Astrocyte of the spinal cord (primary cell): Measurements from ENCODE around the gene KRTAP10-11.

Experiments used
- DNase-seq: peaks from one replicate; pipeline ENCODE4 v3.0.0; 2011; ENCODE audit warnings: low read depth, low spot score
- H3K4me3 ChIP-seq: 2 replicates; pipeline ENCODE4 v1.5.1; 2011; ENCODE audit warnings: low read depth, mild to moderate bottlenecking, low read length, moderate library complexity
- in situ Hi-C: cut with HindIII; loops from 2 replicates; pipeline ENCODE4 v1.10.0; 2017; ENCODE audit warnings: low sequenced_read_pairs
- TF ChIP-seq, protein P1 (sequence below): IDR thresholded peaks from 2 replicates; pipeline ENCODE4 v1.5.1; 2012; ENCODE audit warnings: low read depth, mild to moderate bottlenecking, low read length, inconsistent platforms

KRTAP10-11 gene

DNA sequence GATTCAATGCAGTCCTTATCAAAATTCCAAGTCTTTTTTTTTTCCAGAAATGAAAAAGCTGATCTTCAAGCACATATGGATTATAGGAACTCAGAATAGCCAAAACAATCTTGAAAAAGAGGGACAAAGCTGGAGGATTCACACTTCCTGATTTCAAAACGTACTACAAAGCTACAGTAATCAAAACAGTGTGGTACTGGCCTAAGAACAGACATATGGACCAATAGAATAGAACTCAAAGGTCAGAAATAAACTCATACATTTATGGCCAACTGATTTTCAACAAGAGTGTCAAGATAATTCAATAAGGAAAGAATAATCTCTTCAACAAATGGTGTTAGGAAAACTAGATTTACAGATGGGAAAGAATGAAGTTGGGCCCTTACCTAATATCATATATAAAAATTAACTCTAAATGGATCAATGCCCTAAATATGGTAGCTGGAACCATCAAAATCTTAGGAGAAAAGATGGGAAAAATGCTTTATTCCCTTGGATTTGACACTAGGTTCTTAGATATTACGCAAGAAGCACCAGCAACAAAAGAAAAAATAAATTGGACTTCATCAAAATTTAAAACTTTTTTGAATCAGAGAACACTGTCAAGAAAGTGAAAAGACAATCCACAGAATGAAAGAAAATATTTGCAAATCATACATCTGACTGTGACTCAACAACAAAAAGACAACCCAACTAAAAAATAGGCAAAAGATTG is 46.7 kb downstream of the KRTAP10-11 start:
- H3K4me3 ChIP-seq = no peak overlapping the region
- no peak for DNase-seq
- in situ Hi-C loops = no loop called here
- TF ChIP-seq, protein P1, sequence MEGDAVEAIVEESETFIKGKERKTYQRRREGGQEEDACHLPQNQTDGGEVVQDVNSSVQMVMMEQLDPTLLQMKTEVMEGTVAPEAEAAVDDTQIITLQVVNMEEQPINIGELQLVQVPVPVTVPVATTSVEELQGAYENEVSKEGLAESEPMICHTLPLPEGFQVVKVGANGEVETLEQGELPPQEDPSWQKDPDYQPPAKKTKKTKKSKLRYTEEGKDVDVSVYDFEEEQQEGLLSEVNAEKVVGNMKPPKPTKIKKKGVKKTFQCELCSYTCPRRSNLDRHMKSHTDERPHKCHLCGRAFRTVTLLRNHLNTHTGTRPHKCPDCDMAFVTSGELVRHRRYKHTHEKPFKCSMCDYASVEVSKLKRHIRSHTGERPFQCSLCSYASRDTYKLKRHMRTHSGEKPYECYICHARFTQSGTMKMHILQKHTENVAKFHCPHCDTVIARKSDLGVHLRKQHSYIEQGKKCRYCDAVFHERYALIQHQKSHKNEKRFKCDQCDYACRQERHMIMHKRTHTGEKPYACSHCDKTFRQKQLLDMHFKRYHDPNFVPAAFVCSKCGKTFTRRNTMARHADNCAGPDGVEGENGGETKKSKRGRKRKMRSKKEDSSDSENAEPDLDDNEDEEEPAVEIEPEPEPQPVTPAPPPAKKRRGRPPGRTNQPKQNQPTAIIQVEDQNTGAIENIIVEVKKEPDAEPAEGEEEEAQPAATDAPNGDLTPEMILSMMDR = no peak

DNA sequence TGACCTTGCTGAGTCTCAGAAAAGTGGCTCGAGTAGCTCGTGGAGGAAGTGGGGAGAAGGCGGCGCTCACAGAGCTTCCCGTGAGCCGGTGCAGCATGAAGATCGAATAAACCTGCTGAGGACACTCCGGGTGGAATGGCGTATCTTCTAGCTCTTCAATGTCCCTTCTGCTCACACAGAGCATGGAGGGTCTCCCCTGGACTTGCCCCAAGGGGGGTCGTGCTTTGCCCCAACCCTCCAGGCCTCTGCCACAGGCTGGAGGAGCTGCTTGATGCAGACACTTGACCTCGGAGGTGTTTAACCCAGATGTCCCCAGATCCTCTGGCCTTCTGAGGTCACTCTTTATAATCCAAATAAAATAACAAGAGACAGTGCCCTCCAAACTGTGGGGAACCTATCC is 48.6 kb downstream of the KRTAP10-11 start:
- no peak for DNase-seq
- TF ChIP-seq, protein P1 = no peak
- no peak overlapping the region for H3K4me3 ChIP-seq
- in situ Hi-C loops = no loop called here

DNA sequence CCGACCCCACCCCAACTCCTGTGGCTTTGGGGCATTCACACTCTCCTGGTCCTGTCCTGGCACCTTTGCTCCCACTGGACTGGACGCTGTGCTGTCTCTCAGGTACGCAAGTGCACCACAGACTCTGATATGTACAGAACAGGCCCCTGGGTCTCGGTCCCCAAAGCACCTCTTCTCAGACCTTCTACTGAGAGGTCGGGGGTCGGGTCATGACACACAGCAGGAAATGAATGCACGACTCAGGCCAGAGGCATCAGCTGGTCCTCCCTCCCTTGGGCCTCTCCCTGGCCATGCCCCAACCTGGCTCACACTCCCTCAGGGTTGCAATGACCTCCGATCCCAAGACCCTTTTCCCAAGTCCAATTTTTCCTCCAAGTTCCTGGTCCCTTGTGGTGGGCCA is 49.0 kb downstream of the KRTAP10-11 start:
- in situ Hi-C loops = no loop called here
- TF ChIP-seq, protein P1 = no peak
- DNase-seq = no peak
- no peak overlapping the region for H3K4me3 ChIP-seq

DNA sequence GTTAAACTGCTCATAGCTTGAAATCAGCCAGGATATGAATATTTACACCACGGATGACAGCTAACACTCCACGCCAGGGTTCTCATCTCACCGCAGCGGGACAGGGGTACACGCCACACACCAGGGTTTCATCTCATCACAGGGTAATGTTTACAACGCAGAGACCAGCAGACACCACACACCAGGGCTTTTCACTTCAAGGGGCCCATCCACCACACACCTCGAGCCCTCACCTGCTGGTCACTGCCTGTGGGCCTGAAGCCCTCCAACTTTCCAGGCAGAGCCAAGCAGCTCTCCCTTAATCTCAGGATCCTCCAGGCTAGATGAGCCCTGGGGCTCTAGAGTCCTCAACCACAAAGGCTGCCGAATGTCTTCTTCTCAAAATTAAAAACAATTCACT is 49.4 kb downstream of the KRTAP10-11 start:
- TF ChIP-seq, protein P1 = no peak
- DNase-seq = no peak
- no peak overlapping the region for H3K4me3 ChIP-seq
- in situ Hi-C loops = no loop called here

DNA sequence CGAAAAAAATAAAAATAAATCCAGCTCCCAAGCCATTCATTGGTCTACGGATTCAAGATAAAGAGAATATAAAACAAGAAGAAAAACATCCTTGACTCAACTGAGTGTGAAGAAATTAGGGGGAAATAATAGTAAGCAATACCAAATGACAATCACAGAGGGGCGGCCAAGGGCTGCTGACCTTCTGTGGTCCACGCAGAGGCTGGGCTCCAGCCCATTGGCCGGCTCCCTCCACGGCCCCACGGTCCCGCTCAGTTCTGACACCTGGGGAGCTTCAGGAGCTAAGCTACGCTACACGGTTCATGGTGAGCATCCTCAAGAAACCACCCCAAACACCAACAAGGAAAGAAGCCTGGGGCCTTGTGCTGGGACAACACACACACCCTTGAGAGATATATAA is 50.4 kb downstream of the KRTAP10-11 start:
- no peak for DNase-seq
- in situ Hi-C loops = no loop called here
- TF ChIP-seq, protein P1 = no peak
- H3K4me3 ChIP-seq = no peak overlapping the region
